HG03045 (cell line): ENCODE results near the gene NSF.
"Not testable (repeated sequence)": the region's sequence is repeated elsewhere in the genome, so short reads cannot be mapped to it uniquely, and the experiment has no call there.

Experiments used
- ATAC-seq: cut with Tn5 transposase; IDR thresholded peaks from one replicate; pipeline ENCODE4 v1.9.1; 2021; ENCODE audit warnings: mild to moderate bottlenecking, moderate library complexity; ENCODE audit not compliant: unreplicated experiment

NSF gene

DNA sequence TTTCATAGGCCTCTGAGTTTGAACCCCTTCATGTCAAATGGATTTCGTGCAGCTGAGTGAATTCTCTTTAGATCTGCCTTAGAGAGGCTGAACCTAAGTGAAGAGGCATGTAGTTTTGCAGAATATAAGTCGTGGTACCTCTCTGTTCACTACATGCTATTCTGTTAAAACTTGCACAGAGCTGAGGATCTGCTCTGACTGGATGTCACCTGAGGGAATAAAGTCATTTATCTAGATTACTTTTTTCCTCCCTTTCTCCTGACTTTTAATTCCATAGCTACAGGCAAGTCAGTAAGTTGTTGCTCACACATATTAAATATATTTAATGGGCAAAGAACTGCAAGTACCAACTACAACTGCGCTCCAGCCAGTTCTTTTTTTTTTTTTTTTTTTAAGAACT, 163.3 kb downstream of the NSF start:
- no peak for ATAC-seq

DNA sequence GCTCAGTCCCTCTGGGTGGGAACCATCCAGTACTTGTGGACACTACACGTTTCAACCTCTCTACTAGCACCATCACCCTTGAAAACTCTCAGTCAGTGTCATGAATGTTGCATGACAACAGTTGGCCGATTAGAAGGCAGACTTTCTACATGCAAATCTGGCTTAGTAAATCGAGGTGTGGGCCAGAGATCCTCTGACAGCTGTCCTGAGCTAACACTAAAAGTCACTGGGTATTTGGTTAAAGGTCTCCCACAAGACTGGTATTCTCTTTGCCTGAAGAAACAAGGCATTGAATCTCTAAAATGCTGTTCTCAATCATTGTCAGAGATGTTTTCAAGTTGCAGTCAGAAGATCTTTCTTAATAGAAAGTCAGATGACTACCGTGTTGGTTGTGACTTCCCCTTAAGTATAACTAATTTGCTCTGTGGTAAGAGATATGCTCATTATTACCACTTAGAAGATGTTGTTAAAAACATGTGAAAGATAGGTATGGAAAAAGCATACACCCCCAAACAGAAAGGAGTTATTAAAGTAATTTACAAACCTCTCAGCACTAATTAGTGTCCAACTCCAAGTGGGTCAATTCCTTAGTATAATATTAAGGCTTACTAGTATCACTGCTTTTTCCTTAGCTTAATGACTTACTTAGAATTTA, 165.7 kb downstream of the NSF start:
- no peak for ATAC-seq

GRCh38 chr17:46756861-46757260, 166.4 kb downstream of the NSF start:
- ATAC-seq, result no peak

DNA sequence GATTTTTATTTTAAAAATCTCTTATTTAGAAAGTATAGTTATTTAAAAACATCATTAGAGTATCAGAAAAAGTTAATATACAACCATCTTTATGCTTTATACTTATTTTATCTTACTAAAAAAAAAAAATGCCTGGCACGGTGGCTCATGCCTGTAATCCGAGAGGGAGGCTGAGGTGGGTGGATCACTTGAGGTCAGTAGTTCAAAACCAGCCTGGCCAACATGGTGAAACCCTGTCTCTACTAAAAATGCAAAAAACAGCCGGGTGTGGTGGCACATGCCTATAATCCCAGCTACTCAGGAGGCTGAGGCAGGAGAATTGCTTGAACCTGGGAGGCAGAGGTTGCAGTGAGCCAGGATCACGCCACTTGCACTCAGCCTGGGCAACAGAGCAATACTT, 167.1 kb downstream of the NSF start:
- not testable (repeated sequence) for ATAC-seq

GRCh38 chr17:46758614-46759013, 168.1 kb downstream of the NSF start:
- no peak for ATAC-seq

- no peak for ATAC-seq
Observed at GRCh38 chr17:46759141-46759540, 168.7 kb downstream of the NSF start.

GRCh38 chr17:46763416-46763815, 172.9 kb downstream of the NSF start:
- no peak for ATAC-seq

GRCh38 chr17:46764000-46764708, 173.7 kb downstream of the NSF start:
- ATAC-seq, result no peak

DNA sequence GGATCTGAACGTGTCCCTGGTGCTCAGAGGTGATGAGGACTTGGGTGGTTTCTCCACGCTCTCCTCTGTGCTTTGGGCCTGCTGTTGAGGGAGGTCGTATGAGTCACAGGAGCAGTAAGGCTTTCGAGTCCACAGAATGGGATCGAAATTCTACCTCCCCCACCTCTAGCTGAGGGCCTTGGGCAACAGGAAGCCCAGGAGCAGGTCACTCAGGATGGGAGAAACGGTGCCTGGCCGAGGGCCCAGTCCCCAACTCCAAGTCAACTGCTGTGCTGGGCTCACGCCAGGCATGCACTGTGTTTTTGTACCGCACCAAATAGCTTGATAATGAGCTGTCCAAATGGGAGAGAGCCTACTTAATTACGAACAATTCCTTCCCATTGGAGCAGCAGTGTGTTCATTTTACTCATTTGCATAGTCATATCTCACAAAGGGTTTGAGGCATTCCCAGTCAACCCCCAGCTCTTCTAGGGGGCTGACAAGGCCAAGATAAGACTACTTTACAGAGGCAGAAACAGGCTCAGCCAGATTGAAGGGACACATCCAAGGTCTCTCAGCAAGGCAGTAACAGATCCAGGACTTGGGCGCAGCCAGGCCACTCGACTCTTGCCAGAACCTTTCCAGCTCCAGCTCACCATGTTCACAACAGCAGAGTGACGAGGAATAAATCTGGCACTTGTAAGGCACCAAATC, 174.4 kb downstream of the NSF start:
- no peak for ATAC-seq

GRCh38 chr17:46765453-46765852, 175.0 kb downstream of the NSF start:
- no peak for ATAC-seq

- ATAC-seq, result no peak
Observed at GRCh38 chr17:46766493-46767491, 176.3 kb downstream of the NSF start.

- ATAC-seq, result no peak
Observed at GRCh38 chr17:46768540-46768870, 178.0 kb downstream of the NSF start.

DNA sequence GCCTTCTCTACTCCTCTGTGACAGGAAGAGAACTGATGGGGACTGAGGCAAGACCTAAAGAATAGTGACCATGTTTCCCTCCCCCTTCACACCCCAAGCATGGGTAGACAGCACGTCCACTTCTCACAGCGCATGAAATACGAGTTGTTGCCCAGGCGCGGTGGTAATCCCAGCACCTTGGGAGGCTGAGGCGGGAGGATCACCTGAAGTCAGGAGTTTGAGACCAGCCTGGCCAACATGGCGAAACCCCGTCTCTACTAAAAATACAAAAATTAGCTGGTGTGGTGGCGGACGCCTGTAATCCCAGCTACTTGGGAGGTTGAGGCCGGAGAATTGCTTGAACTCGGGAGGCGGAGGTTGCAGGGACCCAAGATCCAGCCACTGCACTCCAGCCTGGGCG, 178.4 kb downstream of the NSF start:
- ATAC-seq, result not testable (repeated sequence)

DNA sequence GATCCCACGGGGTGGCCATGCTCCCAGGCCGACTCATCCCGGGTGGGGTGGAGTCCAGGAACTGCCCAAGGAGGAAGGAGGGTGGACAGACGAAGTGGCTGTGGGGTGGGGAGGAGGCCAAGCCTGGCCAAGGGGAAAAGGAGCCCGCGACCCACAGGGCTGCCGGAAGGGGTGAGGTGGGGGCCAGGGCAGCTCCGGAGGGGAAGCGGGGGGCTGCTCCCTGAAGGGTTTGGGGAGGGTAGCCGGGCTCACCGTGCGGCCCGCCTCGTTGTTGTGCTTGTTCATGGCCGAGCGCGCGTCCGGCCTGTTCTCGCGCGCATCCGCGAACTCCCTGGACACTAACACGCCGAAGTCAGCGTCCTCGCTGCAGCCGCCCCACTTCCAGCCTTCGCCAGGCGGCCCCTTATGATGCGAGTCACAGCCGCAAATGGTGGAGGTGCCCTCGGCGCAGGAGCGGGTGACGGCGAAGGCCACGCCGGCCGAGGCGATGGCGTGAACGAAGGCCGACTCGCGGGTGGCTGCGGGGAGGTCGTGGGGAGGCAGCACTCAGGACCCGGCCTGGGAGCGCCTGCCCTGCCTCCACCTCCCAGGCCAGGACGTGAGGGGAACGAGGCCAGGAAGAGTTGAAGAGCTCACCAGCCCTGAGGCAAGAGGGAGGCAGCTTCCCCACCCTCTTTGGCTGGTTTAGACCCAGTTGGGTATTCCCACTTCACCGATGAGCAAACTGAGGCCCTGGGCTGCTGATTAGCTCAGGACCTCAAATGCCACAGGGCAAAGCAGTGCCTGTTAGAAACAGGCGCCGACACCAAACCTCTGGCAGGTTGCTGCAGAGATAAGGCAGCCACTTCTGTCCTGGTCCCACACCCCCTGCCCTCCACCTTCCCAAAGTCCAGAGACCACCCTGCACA, 179.3 kb downstream of the NSF start:
- ATAC-seq, result no peak

- no peak for ATAC-seq
Observed at GRCh38 chr17:46770439-46770817, 180.0 kb downstream of the NSF start.

DNA sequence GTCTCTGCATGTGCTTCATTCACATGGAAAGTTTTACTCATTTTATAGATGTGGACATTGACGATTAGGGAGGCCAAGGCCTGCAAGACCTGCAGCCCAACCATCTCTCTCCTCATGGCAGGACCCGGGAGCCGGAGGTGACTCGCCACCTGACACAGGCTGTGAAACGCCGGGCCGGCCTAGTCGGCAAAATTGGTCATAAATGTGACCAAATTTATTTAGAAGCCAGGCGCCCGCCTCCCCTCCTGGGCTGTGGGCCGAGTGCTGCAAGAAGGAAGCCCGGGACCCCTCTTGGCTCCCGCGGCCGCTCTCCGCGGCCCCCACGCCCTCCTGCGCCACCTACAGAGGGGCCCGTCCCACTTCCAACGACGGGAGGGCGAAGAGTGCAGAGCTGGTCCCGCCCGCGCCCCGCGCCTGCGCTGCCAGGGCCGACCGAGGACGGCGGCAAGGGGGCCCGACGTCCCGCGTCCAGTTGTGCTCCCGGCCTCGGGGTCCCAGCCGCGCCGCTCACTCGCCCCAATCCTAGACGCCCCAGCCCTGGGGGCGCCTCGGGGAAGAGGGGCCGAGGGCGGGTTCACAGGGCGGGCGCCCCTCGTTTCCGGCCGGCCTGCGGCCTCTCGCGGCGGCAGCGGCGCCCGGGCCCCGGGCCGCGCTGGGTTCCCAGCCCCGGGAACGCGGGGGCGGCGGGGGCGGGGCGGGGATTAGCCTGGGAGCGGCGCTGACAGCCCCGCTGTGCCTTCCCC, 180.5 kb downstream of the NSF start:
- no peak for ATAC-seq

DNA sequence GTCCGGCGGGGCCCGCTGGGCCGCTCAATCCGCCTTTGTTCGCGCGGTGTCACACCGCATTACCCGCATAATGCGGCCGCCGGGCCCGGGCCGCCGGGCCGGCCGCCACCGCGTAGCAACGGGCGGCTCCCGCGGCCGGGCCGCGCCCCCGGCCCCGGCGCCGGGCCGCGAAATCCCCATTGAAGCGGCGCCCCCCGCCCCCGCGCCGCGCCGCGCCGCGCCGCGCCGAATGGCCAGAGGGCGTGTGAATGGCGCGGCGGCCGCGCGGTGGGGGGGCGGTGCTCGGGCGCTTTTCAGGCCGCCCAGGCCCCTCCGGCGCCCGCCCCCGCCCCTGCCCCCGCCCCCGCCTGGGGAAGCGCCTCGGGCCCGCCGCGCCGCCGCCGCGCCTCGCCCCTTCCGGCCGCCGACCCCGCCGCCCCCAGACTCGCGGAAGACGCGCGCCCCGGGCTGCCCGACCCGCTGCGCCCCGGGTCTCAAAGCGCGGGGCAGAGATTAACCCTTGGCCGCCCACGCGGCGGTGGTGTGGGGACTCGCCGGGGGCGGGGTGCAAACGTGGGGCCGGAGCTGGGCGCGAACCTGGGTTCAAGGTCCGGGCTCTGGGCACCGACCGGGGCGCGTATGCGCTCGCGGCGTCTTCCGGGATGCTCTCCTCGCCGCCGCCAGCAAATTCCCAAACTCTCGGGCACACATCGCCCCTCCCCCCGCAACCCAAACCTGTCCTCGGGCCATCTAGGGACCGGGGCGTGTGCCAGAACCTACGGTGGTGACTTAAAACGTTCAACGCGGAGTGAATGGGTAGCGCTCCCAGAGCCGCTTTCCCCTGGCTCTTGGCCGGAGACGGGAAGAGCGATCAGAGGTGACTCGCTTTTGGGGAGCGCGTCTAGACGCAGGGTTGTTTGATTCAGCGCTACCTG, 181.3 kb downstream of the NSF start:
- no peak for ATAC-seq

- ATAC-seq, result no peak
Observed at GRCh38 chr17:46772475-46773220, 182.2 kb downstream of the NSF start.
